Vagina (tissue), 2 donors: ENCODE data around the gene SLC10A6.

Source experiments
- POLR2A ChIP-seq, 2 donors: fragments of 450-650 bp; IDR thresholded peaks; one replicate each; pipeline ENCODE4 v1.6.1; 2017; ENCODE audit warnings: antibody characterized with exemption in 2 of 2, mild to moderate bottlenecking in 2 of 2, moderate library complexity in 2 of 2
- POLR2AphosphoS5 ChIP-seq, 2 donors: sonication (generic); formaldehyde crosslinking; IDR thresholded peaks; one replicate each; pipeline ENCODE4 v1.9.0; 2017; ENCODE audit warnings: antibody characterized with exemption in 2 of 2, mild to moderate bottlenecking in 2 of 2, low read depth in 1 of 2; ENCODE audit not compliant: insufficient read depth in 1 of 2
- TF ChIP-seq, protein P1 (sequence below), 3 experiments: fragments of 450-650 bp in 2 of 3; fragments of 200-600 bp in 1 of 3; sonication (generic) in 1 of 3; IDR thresholded peaks; one replicate each; pipeline ENCODE4 v1.5.1; 2017 to 2019; ENCODE audit warnings: antibody characterized with exemption in 3 of 3, mild to moderate bottlenecking in 2 of 3, moderate library complexity in 2 of 3

DNA sequence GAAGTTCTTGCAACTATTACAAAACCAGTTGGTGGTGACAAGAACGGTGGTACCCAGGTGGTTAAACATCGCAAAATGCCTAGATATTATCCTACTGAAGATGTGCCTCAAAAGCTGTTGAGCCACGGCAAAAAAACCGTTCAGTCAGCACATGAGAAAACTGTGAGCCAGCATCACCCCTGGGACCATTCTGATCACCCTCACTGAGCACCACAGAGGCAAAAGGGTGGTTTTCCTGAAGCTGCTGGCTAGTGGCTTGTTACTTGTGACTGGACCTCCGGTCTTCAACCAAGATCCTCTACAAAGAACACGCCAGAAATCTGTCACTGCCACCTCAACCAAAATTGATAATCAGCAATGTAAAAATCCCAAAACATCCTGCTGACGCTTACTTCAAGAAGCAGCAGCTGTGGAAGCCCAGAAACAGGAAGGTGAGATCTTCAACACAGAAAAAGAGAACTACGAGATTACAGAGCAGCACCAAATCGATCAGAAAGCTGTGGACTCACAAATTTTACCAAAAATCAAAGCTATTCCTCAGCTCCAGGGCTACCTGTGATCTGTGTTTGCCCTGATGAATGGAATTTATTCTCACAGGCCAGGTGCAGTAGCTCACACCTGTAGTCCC, 21.4 kb upstream of the SLC10A6 start:
- TF ChIP-seq, protein P1, sequence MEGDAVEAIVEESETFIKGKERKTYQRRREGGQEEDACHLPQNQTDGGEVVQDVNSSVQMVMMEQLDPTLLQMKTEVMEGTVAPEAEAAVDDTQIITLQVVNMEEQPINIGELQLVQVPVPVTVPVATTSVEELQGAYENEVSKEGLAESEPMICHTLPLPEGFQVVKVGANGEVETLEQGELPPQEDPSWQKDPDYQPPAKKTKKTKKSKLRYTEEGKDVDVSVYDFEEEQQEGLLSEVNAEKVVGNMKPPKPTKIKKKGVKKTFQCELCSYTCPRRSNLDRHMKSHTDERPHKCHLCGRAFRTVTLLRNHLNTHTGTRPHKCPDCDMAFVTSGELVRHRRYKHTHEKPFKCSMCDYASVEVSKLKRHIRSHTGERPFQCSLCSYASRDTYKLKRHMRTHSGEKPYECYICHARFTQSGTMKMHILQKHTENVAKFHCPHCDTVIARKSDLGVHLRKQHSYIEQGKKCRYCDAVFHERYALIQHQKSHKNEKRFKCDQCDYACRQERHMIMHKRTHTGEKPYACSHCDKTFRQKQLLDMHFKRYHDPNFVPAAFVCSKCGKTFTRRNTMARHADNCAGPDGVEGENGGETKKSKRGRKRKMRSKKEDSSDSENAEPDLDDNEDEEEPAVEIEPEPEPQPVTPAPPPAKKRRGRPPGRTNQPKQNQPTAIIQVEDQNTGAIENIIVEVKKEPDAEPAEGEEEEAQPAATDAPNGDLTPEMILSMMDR (IDR thresholded peaks at IDR 0.05) = no peak
- TF ChIP-seq POLR2A (IDR thresholded peaks at IDR 0.05) = no peak
- TF ChIP-seq POLR2AphosphoS5 (IDR thresholded peaks at IDR 0.05; ENCODE audit: insufficient read depth in 1 of 2, low read depth in 1 of 2) = no peak
